ENCODE measurements around the gene MAML3. TPM values are rescaled to one million over a fixed set of nuclear protein-coding genes. Genes with fewer than 3 reads are reported as not detected.

The MAML3 gene
- total and polyA plus RNA-seq, 2 experiments from 2014 or later: 4.1 to 11.2 TPM

DNA sequence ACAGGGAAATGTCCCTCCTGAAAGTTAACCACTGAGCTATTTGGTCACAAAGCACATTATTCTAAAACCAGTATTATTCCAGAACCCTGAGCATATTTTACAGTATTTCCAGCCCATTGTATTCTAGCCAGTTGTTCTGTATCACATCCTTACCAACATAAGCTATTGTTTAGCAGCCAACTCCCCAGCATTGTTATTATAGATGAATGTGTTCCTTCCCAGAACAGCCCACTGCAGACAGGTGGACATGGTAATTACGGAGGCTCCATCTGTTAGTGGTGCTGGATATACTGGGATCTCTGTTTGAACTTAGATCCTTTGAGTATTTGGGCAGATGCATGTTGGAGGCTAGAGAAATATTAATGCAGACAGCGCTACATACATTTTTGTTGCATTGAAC, 362.3 kb downstream of the MAML3 start:
- H3K9me3 ChIP-seq (ENCODE audit: low read depth): no peaks in the 10 kb centered on the region
- no peak overlapping the region for H3K4me2 ChIP-seq
- no peaks in the 10 kb centered on the region for H3K79me2 ChIP-seq
- no peak overlapping the region for H3K4me3 ChIP-seq
- H3K27me3 ChIP-seq: no peaks in the 10 kb centered on the region
- no peaks in the 10 kb centered on the region for H4K20me1 ChIP-seq (ENCODE audit: insufficient read depth, poor library complexity, severe bottlenecking)
- TF ChIP-seq EZH2phosphoT487 (IDR thresholded peaks at IDR 0.05; ENCODE audit: low read depth, severe bottlenecking, unreplicated experiment): no peak
- TF ChIP-seq, protein P1, sequence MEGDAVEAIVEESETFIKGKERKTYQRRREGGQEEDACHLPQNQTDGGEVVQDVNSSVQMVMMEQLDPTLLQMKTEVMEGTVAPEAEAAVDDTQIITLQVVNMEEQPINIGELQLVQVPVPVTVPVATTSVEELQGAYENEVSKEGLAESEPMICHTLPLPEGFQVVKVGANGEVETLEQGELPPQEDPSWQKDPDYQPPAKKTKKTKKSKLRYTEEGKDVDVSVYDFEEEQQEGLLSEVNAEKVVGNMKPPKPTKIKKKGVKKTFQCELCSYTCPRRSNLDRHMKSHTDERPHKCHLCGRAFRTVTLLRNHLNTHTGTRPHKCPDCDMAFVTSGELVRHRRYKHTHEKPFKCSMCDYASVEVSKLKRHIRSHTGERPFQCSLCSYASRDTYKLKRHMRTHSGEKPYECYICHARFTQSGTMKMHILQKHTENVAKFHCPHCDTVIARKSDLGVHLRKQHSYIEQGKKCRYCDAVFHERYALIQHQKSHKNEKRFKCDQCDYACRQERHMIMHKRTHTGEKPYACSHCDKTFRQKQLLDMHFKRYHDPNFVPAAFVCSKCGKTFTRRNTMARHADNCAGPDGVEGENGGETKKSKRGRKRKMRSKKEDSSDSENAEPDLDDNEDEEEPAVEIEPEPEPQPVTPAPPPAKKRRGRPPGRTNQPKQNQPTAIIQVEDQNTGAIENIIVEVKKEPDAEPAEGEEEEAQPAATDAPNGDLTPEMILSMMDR (IDR thresholded peaks at IDR 0.05; ENCODE audit: poor library complexity): no peak
- no peak for TF ChIP-seq EZH2 (IDR thresholded peaks at IDR 0.05; ENCODE audit: borderline replicate concordance)
- H3K4me1 ChIP-seq (ENCODE audit: insufficient read depth): no peaks in the 10 kb centered on the region
- no peak overlapping the region for H3K27ac ChIP-seq
- no peaks in the 10 kb centered on the region for H3K36me3 ChIP-seq (replicated peaks; ENCODE audit: insufficient read depth, low read depth)
- H2AFZ ChIP-seq: no peak overlapping the region
- WGBS (ENCODE audit: low lambda C conversion rate, missing lambda C conversion rate): 100% methylated on average over 2 of the region's 2 CpGs
- no peak for DNase-seq (ENCODE audit: low spot score)
- H3K9me2 ChIP-seq (replicated peaks; ENCODE audit: insufficient read depth): no peaks in the 10 kb centered on the region

DNA sequence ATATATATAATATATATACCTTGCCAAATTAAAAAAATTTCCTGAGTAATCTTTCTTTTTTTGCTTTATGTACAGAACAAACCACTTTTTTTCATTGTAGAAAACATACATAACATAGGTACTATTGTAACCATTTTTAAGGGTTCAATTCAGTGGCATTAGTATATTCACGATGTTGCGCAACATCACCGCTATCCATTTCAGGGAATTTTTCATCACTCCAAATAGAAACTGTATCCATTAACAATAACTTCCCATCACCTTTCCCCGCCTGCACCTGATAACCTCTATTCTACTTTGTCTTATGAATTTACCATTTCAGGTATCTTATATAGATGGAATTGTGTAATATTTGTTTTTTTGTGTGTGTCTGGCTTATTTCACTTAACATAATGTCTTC, 363.7 kb downstream of the MAML3 start:
- Histone ChIP-seq H3K4me1 (ENCODE audit: insufficient read depth) (no peaks in the 10 kb centered on the region), H3K27me3 (no peaks in the 10 kb centered on the region), H3K27ac (no peak overlapping the region), H2AFZ (no peak overlapping the region), H3K79me2 (no peaks in the 10 kb centered on the region), H3K9me3 (ENCODE audit: low read depth) (no peaks in the 10 kb centered on the region), H3K4me2 (no peak overlapping the region), H3K4me3 (no peak overlapping the region), H3K9me2 (replicated peaks; ENCODE audit: insufficient read depth) (no peaks in the 10 kb centered on the region), H4K20me1 (ENCODE audit: insufficient read depth, poor library complexity, severe bottlenecking) (no peaks in the 10 kb centered on the region), H3K36me3 (replicated peaks; ENCODE audit: insufficient read depth, low read depth) (no peaks in the 10 kb centered on the region)
- 95% methylated on average over 4 of the region's 4 CpGs for WGBS (ENCODE audit: low lambda C conversion rate, missing lambda C conversion rate)
- no peak for DNase-seq (ENCODE audit: low spot score)
- TF ChIP-seq EZH2phosphoT487 (IDR thresholded peaks at IDR 0.05; ENCODE audit: low read depth, severe bottlenecking, unreplicated experiment): no peak

DNA sequence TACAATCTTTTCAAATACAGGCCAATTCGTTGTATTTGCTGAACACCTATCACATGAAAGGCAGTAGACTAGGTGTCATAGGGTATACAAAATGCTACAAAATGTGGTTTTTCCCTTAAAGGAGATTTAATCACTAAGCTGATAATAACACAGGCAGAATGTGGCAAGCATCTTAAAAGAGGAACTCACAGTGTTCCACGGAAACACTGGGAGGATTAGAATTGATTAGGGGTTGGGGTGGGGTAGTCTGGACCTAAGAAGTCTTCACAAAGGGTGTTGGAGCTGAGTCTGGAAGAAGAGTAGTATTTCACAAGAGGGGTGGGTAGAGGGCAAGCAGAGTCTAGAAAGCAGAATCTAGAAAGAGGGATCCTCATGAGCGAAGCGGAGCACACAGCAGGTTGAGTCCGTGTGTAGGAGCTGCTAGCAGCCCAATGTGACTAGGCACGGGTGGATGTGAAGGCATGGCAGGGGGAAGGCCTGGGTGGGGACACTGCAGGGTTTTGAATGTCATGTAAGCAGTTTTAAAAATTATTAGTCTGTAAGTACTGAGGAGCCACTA, 364.8 kb downstream of the MAML3 start:
- no peaks in the 10 kb centered on the region for H3K79me2 ChIP-seq
- no peaks in the 10 kb centered on the region for H3K36me3 ChIP-seq (replicated peaks; ENCODE audit: insufficient read depth, low read depth)
- no peaks in the 10 kb centered on the region for H4K20me1 ChIP-seq (ENCODE audit: insufficient read depth, poor library complexity, severe bottlenecking)
- H3K27me3 ChIP-seq: no peaks in the 10 kb centered on the region
- H3K4me3 ChIP-seq: no peak overlapping the region
- H3K27ac ChIP-seq: no peak overlapping the region
- H3K9me2 ChIP-seq (replicated peaks; ENCODE audit: insufficient read depth): no peaks in the 10 kb centered on the region
- H3K4me2 ChIP-seq: no peak overlapping the region
- 92% methylated on average over 6 of the region's 6 CpGs for WGBS (ENCODE audit: low lambda C conversion rate, missing lambda C conversion rate)
- no peak overlapping the region for H2AFZ ChIP-seq
- no peaks in the 10 kb centered on the region for H3K9me3 ChIP-seq (ENCODE audit: low read depth)
- no peak for DNase-seq (ENCODE audit: low spot score)
- TF ChIP-seq, protein P1 (IDR thresholded peaks at IDR 0.05; ENCODE audit: poor library complexity): no peak
- TF ChIP-seq EZH2phosphoT487 (IDR thresholded peaks at IDR 0.05; ENCODE audit: low read depth, severe bottlenecking, unreplicated experiment): no peak
- no peak for TF ChIP-seq EZH2 (IDR thresholded peaks at IDR 0.05; ENCODE audit: borderline replicate concordance)
- no peaks in the 10 kb centered on the region for H3K4me1 ChIP-seq (ENCODE audit: insufficient read depth)

DNA sequence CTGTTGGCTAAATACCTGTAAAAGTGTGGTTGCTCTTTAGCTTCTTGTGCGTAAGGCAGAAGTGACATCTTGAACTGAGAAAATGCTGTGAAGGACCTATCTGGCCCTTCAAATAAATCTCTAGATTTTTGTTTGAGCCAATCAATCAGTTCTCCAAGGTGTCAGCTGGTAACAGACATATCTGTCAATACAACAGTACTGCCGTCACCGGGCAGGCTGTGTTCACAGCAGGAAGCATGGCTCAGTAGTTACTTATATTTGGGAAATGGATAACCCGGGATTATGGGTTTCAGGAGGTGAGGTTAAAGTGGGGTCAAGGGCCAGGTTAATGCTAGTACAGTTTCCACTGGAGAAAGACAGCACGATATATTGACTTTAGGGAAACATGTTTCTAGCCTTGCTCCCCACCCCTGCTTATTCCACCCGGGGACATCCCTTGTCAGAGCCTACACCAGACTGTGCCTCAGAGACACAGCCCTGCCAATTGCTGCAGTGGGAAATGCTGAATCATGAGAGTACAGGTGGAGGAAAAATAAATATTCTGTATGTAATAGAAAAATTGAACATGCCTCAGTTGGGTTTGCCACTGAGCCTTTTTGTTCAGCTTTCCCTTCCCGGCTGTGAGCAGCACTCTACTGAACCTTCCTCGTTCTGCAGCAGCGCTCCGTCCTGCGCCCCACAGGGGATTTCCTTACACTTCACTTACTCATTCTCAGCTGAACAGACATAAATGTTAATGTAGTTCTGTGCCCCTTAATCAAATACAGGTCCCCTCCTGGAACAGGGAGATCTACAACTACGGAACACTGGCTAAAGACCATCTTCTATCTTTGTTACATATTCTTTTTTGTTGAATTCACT, 367.3 kb downstream of the MAML3 start:
- Histone ChIP-seq H3K36me3 (replicated peaks; ENCODE audit: insufficient read depth, low read depth) (no peaks in the 10 kb centered on the region), H3K4me1 (ENCODE audit: insufficient read depth) (peaks cover 7% of the 10 kb centered on the region), H3K9me2 (replicated peaks; ENCODE audit: insufficient read depth) (no peaks in the 10 kb centered on the region), H3K4me2 (no peak overlapping the region), H4K20me1 (ENCODE audit: insufficient read depth, poor library complexity, severe bottlenecking) (no peaks in the 10 kb centered on the region), H2AFZ (no peak overlapping the region), H3K27ac (no peak overlapping the region), H3K9me3 (ENCODE audit: low read depth) (no peaks in the 10 kb centered on the region), H3K27me3 (no peaks in the 10 kb centered on the region), H3K79me2 (no peaks in the 10 kb centered on the region), H3K4me3 (no peak overlapping the region)
- WGBS (ENCODE audit: low lambda C conversion rate, missing lambda C conversion rate): 62% methylated on average over 12 of the region's 12 CpGs
- TF ChIP-seq EZH2 (IDR thresholded peaks at IDR 0.05; ENCODE audit: borderline replicate concordance): no peak
- TF ChIP-seq EZH2phosphoT487 (IDR thresholded peaks at IDR 0.05; ENCODE audit: low read depth, severe bottlenecking, unreplicated experiment): no peak
- TF ChIP-seq, protein P1 (IDR thresholded peaks at IDR 0.05; ENCODE audit: poor library complexity): no peak
- DNase-seq (ENCODE audit: low spot score): no peak

Data from hepatocyte (in vitro differentiated cells).